NCI-H526 (cell line): Measurements from ENCODE around the gene CSNK1G2.

ENCODE experiments used
- DNase-seq, 2 experiments: peaks; one replicate each; lab custom pipeline; 2025; lab: John Stamatoyannopoulos, UW

The CSNK1G2 gene

GRCh38 chr19:1968279-1969175, 27.6 kb downstream of the CSNK1G2 start:
- no peak for DNase-seq

GRCh38 chr19:1969176-1970002, 28.4 kb downstream of the CSNK1G2 start:
- DNase-seq: no peak

GRCh38 chr19:1970003-1970805, 29.2 kb downstream of the CSNK1G2 start:
- no peak for DNase-seq

- DNase-seq: no peak
These were observed 30.0 kb downstream of the CSNK1G2 start for GRCh38 chr19:1970806-1971502.

- no peak for DNase-seq
These were observed 33.6 kb downstream of the CSNK1G2 start for GRCh38 chr19:1974381-1975161.

- no peak for DNase-seq
These were observed 34.1 kb downstream of the CSNK1G2 start for GRCh38 chr19:1975162-1975480.

GRCh38 chr19:1977120-1977519, 36.1 kb downstream of the CSNK1G2 start:
- no peak for DNase-seq

GRCh38 chr19:1978346-1978894, 37.4 kb downstream of the CSNK1G2 start:
- DNase-seq: no peak

- no peak for DNase-seq
These were observed 38.0 kb downstream of the CSNK1G2 start for GRCh38 chr19:1979017-1979416.

- no peak for DNase-seq
These were observed 38.7 kb downstream of the CSNK1G2 start for GRCh38 chr19:1979642-1980041.

- no peak for DNase-seq
These were observed 39.3 kb downstream of the CSNK1G2 start for GRCh38 chr19:1980091-1980808.

GRCh38 chr19:1980809-1981181, 39.8 kb downstream of the CSNK1G2 start:
- DNase-seq: no peak

GRCh38 chr19:1981253-1981652, 40.3 kb downstream of the CSNK1G2 start:
- DNase-seq: no peak

- DNase-seq: no peak
These were observed 43.4 kb downstream of the CSNK1G2 start for GRCh38 chr19:1984357-1984756.

GRCh38 chr19:1985588-1986356, 44.8 kb downstream of the CSNK1G2 start:
- DNase-seq: no peak

- no peak for DNase-seq
These were observed 45.6 kb downstream of the CSNK1G2 start for GRCh38 chr19:1986357-1987162.

GRCh38 chr19:1987197-1988187, 46.5 kb downstream of the CSNK1G2 start:
- no peak for DNase-seq
